C4-2B (cell line): ENCODE data around the gene TMEM161B.

ENCODE experiments used
- ZFX ChIP-seq: fragments of 450-650 bp; IDR thresholded peaks from 2 replicates; pipeline ENCODE4 v1.6.1; 2017
- TF ChIP-seq, protein P1 (sequence below): fragments of 450-650 bp; conservative IDR thresholded peaks from 2 replicates; pipeline ENCODE4 v1.5.1; 2017; ENCODE audit warnings: mild to moderate bottlenecking

- TF ChIP-seq, protein P1, sequence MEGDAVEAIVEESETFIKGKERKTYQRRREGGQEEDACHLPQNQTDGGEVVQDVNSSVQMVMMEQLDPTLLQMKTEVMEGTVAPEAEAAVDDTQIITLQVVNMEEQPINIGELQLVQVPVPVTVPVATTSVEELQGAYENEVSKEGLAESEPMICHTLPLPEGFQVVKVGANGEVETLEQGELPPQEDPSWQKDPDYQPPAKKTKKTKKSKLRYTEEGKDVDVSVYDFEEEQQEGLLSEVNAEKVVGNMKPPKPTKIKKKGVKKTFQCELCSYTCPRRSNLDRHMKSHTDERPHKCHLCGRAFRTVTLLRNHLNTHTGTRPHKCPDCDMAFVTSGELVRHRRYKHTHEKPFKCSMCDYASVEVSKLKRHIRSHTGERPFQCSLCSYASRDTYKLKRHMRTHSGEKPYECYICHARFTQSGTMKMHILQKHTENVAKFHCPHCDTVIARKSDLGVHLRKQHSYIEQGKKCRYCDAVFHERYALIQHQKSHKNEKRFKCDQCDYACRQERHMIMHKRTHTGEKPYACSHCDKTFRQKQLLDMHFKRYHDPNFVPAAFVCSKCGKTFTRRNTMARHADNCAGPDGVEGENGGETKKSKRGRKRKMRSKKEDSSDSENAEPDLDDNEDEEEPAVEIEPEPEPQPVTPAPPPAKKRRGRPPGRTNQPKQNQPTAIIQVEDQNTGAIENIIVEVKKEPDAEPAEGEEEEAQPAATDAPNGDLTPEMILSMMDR: no peak
- TF ChIP-seq ZFX: no peak
Measured at GRCh38 chr5:88188458-88189132, 80.0 kb downstream of the TMEM161B start.
